Uterus (tissue), 4 donors: ENCODE results near the gene SAMD4B. TPM values are rescaled to one million over a fixed set of nuclear protein-coding genes. Genes with fewer than 3 reads are reported as not detected.

Source experiments
- DNase-seq, 2 donors: peaks; one replicate each; pipeline ENCODE4 v3.0.0-alpha.2; 2019 to 2020
- H3K27ac ChIP-seq, 2 donors: fragments of 200-600 bp; sonication (generic); 1 replicate in 1 of 2; 2 replicates in 1 of 2; pipeline ENCODE4 v1.5.1; 2016 to 2018
- H3K27me3 ChIP-seq, 2 donors: fragments of 200-600 bp; sonication (generic); one replicate each; pipeline ENCODE4 v1.5.1; 2018 to 2019; ENCODE audit warnings: control low read depth in 1 of 2
- H3K36me3 ChIP-seq, 2 donors: fragments of 200-600 bp; sonication (generic); one replicate each; pipeline ENCODE4 v1.5.1; 2019; ENCODE audit warnings: control low read depth in 1 of 2
- H3K4me1 ChIP-seq, 2 donors: fragments of 200-600 bp; sonication (generic); one replicate each; pipeline ENCODE4 v1.5.1; 2018 to 2019; ENCODE audit warnings: control low read depth in 1 of 2
- H3K4me3 ChIP-seq, 2 donors: fragments of 200-600 bp; sonication (generic); 1 replicate in 1 of 2; 2 replicates in 1 of 2; pipeline ENCODE4 v1.5.1; 2018 to 2019; ENCODE audit warnings: mild to moderate bottlenecking in 1 of 2
- H3K9me3 ChIP-seq, 2 donors: fragments of 200-600 bp; sonication (generic); one replicate each; pipeline ENCODE4 v1.5.1; 2019; ENCODE audit warnings: control low read depth in 1 of 2
- CTCF ChIP-seq, 4 experiments: fragments of 200-600 bp in 2 of 4; fragments of 450-650 bp in 2 of 4; sonication (generic) in 2 of 4; IDR thresholded peaks; one replicate each; pipeline ENCODE4 v1.5.1; 2016 to 2019; ENCODE audit warnings: antibody characterized with exemption in 4 of 4, mild to moderate bottlenecking in 2 of 4, moderate library complexity in 1 of 4
- POLR2A ChIP-seq, 2 donors: fragments of 450-650 bp; IDR thresholded peaks; one replicate each; pipeline ENCODE4 v1.6.1; 2016; ENCODE audit warnings: antibody characterized with exemption in 2 of 2, mild to moderate bottlenecking in 1 of 2, moderate library complexity in 1 of 2
- intact Hi-C: fragments of 100-400 bp; cut with DNase I; formaldehyde crosslinking; loops from one replicate; pipeline ENCODE4 v1.15.1; 2023; ENCODE audit warnings: low total_unique reads
- total RNA-seq, 4 donors: library from RNA; depleted of rRNA in 3 of 4; stranded (reverse); fragments of >200 nt in 3 of 4; gene quantifications; one replicate each; pipeline versions ENCODE4 v1.1.0 to v1.2.4, GENCODE V29; 2014 to 2023
- donor health status: DM: yes; HTN: yes; CAD: no.

Gene SAMD4B
- total RNA-seq, 4 donors from 2014 or later = 11.3 to 128 (median 58.6) TPM

GRCh38 chr19:39360599-39360998 lies 18.4 kb downstream of the SAMD4B start:
- H3K9me3 ChIP-seq = no peaks in the 10 kb centered on the region
- H3K27ac ChIP-seq = no peak overlapping the region
- DNase-seq = no peak
- intact Hi-C loops = no loop called here
- TF ChIP-seq CTCF (IDR thresholded peaks at IDR 0.05) = no peak
- TF ChIP-seq POLR2A (IDR thresholded peaks at IDR 0.05) = no peak
- no peak overlapping the region for H3K4me3 ChIP-seq
- no peaks in the 10 kb centered on the region for H3K27me3 ChIP-seq
- H3K36me3 ChIP-seq = no peaks in the 10 kb centered on the region
- H3K4me1 ChIP-seq = peaks cover 0 to 9% of the 10 kb centered on the region in 2 donors

GRCh38 chr19:39362682-39363657 lies 20.7 kb downstream of the SAMD4B start:
- intact Hi-C loops = no loop called here
- no peaks in the 10 kb centered on the region for H3K9me3 ChIP-seq
- H3K36me3 ChIP-seq = no peaks in the 10 kb centered on the region
- peak in 1 of 2 donors; percentile 54 for DNase-seq
- H3K4me3 ChIP-seq = no peak overlapping the region
- peaks cover 0 to 9% of the 10 kb centered on the region in 2 donors for H3K4me1 ChIP-seq
- no peak for TF ChIP-seq CTCF (IDR thresholded peaks at IDR 0.05)
- TF ChIP-seq POLR2A (IDR thresholded peaks at IDR 0.05) = no peak
- H3K27ac ChIP-seq = peak overlapping the region; percentile 36 to 68
- H3K27me3 ChIP-seq = no peaks in the 10 kb centered on the region

GRCh38 chr19:39363901-39364457 lies 21.8 kb downstream of the SAMD4B start:
- peak in 1 of 2 donors; percentile 50 for DNase-seq
- Histone ChIP-seq H3K4me1 (peaks cover 0 to 9% of the 10 kb centered on the region in 2 donors), H3K36me3 (no peaks in the 10 kb centered on the region), H3K4me3 (no peak overlapping the region), H3K27me3 (no peaks in the 10 kb centered on the region), H3K9me3 (no peaks in the 10 kb centered on the region), H3K27ac (peak overlapping the region; percentile 33 to 61)
- TF ChIP-seq CTCF (IDR thresholded peaks at IDR 0.05) = no peak
- no peak for TF ChIP-seq POLR2A (IDR thresholded peaks at IDR 0.05)
- intact Hi-C loops = no loop called here

- H3K27me3 ChIP-seq = no peaks in the 10 kb centered on the region
- no peak overlapping the region for H3K4me3 ChIP-seq
- H3K4me1 ChIP-seq = peaks cover 0 to 9% of the 10 kb centered on the region in 2 donors
- no peaks in the 10 kb centered on the region for H3K36me3 ChIP-seq
- no peak for TF ChIP-seq CTCF (IDR thresholded peaks at IDR 0.05)
- TF ChIP-seq POLR2A (IDR thresholded peaks at IDR 0.05) = no peak
- intact Hi-C loops = no loop called here
- H3K9me3 ChIP-seq = no peaks in the 10 kb centered on the region
- H3K27ac ChIP-seq = no peak overlapping the region
- DNase-seq = no peak
Measured at GRCh38 chr19:39365531-39365930, 23.3 kb downstream of the SAMD4B start.

GRCh38 chr19:39369200-39369599 lies 27.0 kb downstream of the SAMD4B start:
- TF ChIP-seq CTCF (IDR thresholded peaks at IDR 0.05) (no peak), POLR2A (IDR thresholded peaks at IDR 0.05) (no peak)
- no peaks in the 10 kb centered on the region for H3K27me3 ChIP-seq
- H3K9me3 ChIP-seq = no peaks in the 10 kb centered on the region
- no peaks in the 10 kb centered on the region for H3K36me3 ChIP-seq
- peaks cover 3 to 17% of the 10 kb centered on the region in 2 donors for H3K4me1 ChIP-seq
- intact Hi-C loops = no loop called here
- H3K27ac ChIP-seq = no peak overlapping the region
- DNase-seq = no peak
- no peak overlapping the region for H3K4me3 ChIP-seq
